K562 (cell line): Measurements from ENCODE around the gene TM7SF3. TPM values are rescaled to one million over a fixed set of nuclear protein-coding genes. Genes with fewer than 3 reads are reported as not detected.

Experiments used
- FOXK2 ChIP-seq, 2 experiments: fragments of 450-650 bp; IDR thresholded peaks in 1 of 2; conservative IDR thresholded peaks in 1 of 2; 2 replicates each; pipeline ENCODE4 v1.6.1; 2016; ENCODE audit warnings: low read depth in 2 of 2, mild to moderate bottlenecking in 1 of 2
- ZNF644 ChIP-seq: fragments of 200-800 bp; sonication (Bioruptor generic); IDR thresholded peaks from 2 replicates; pipeline ENCODE4 v1.6.1; 2016; ENCODE audit warnings: low read depth, missing genetic modification characterization, missing compliant biosample characterization
- ZNF77 ChIP-seq: fragments of 250-450 bp; sonication (Bioruptor Pico); IDR thresholded peaks from 2 replicates; pipeline ENCODE4 v1.5.0; 2020
- polyA plus RNA-seq, 8 experiments: library from polyadenylated mRNA; depleted of rRNA in 4 of 8; stranded (reverse) in 5 of 8; unstranded in 3 of 8; fragments of >200 nt; fragmentation: Nextera tagmentation in 2 of 8; fragmentation: Illumina TruSeq in 1 of 8; extraction: Ambion mirVana in 2 of 8; extraction: Trizol in 1 of 8; gene quantifications; 2 replicates each; pipeline versions ENCODE4 v1.2.1 to v1.2.3, GENCODE V29; 2011 to 2014; ENCODE audit warnings: inconsistent platforms in 1 of 8, missing spikeins in 1 of 8
- total RNA-seq, 7 experiments: library from RNA; depleted of rRNA in 6 of 7; stranded (reverse); fragments of >200 nt in 6 of 7; fragmentation: Illumina TruSeq in 2 of 7; extraction: Trizol in 2 of 7; gene quantifications; 2 replicates each; pipeline versions ENCODE4 v1.2.1 to v1.2.3, GENCODE V29; 2011 to 2021; ENCODE audit warnings: low replicate concordance in 1 of 7
- TF ChIP-seq, protein P1 (sequence below): fragments of 450-650 bp; formaldehyde crosslinking; IDR thresholded peaks from 2 replicates; pipeline ENCODE4 v1.4.0; 2020; ENCODE audit warnings: mild to moderate bottlenecking, moderate library complexity
- TF ChIP-seq, protein P2 (sequence below), 2 experiments: fragments of 450-650 bp; formaldehyde crosslinking in 1 of 2; IDR thresholded peaks; 2 replicates each; pipeline versions ENCODE4 v1.4.0 to v1.6.1; 2014 to 2020; ENCODE audit warnings: mild to moderate bottlenecking in 2 of 2, borderline replicate concordance in 1 of 2, low read depth in 1 of 2
- TF ChIP-seq, protein P3 (sequence below): sonication (generic); IDR thresholded peaks from 2 replicates; pipeline ENCODE4 v1.6.1; 2016
- TF ChIP-seq, protein P4 (sequence below): sonication (generic); formaldehyde crosslinking; IDR thresholded peaks from 2 replicates; pipeline ENCODE4 v1.8.1; 2023; ENCODE audit warnings: missing genetic modification reagents, mild to moderate bottlenecking, borderline replicate concordance
- TF ChIP-seq, protein P5 (sequence below): fragments of 450-650 bp; formaldehyde crosslinking; IDR thresholded peaks from 2 replicates; pipeline ENCODE4 v1.4.0; 2020; ENCODE audit warnings: mild to moderate bottlenecking, moderate library complexity

TM7SF3 gene
- total and polyA plus RNA-seq, 9 of the 15 experiments (the other 6 are each of a cell fraction or from before 2014, with no cell fraction given) = 9.3 to 90.4 (median 24.8) TPM

DNA sequence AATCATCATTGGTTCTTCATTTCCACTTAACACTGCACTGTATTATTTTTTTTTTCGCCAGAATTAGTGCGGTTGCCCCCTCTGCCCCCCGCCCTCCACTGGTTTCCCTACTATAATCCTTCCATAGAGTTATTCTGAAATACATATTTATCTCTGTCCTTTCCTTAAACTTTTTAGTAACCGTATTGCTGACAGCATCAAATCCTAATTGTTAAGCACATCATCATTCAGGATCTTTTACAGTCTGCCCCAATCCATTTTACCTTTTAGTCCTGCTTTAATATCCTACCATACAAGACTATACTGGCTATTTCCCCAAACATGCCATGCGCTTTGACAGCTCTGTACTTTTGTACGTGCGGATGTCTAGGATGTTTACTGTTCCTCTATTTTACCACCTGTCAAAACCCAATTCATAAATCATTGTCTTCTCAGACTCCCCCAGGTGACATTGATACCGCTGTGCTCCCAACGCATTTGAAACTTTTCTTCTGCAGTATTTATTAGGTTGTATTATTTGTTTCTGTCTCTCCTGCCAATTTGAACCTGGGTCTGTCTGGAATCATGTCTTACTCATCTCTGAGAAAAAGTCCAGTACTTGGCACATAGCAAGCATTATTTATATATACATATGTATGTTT lies 74.9 kb downstream of the TM7SF3 start (continued):
- TF ChIP-seq, protein P1, sequence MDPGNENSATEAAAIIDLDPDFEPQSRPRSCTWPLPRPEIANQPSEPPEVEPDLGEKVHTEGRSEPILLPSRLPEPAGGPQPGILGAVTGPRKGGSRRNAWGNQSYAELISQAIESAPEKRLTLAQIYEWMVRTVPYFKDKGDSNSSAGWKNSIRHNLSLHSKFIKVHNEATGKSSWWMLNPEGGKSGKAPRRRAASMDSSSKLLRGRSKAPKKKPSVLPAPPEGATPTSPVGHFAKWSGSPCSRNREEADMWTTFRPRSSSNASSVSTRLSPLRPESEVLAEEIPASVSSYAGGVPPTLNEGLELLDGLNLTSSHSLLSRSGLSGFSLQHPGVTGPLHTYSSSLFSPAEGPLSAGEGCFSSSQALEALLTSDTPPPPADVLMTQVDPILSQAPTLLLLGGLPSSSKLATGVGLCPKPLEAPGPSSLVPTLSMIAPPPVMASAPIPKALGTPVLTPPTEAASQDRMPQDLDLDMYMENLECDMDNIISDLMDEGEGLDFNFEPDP (CRISPR knock-in tag) = no peak
- TF ChIP-seq, protein P2, sequence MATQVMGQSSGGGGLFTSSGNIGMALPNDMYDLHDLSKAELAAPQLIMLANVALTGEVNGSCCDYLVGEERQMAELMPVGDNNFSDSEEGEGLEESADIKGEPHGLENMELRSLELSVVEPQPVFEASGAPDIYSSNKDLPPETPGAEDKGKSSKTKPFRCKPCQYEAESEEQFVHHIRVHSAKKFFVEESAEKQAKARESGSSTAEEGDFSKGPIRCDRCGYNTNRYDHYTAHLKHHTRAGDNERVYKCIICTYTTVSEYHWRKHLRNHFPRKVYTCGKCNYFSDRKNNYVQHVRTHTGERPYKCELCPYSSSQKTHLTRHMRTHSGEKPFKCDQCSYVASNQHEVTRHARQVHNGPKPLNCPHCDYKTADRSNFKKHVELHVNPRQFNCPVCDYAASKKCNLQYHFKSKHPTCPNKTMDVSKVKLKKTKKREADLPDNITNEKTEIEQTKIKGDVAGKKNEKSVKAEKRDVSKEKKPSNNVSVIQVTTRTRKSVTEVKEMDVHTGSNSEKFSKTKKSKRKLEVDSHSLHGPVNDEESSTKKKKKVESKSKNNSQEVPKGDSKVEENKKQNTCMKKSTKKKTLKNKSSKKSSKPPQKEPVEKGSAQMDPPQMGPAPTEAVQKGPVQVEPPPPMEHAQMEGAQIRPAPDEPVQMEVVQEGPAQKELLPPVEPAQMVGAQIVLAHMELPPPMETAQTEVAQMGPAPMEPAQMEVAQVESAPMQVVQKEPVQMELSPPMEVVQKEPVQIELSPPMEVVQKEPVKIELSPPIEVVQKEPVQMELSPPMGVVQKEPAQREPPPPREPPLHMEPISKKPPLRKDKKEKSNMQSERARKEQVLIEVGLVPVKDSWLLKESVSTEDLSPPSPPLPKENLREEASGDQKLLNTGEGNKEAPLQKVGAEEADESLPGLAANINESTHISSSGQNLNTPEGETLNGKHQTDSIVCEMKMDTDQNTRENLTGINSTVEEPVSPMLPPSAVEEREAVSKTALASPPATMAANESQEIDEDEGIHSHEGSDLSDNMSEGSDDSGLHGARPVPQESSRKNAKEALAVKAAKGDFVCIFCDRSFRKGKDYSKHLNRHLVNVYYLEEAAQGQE (IDR thresholded peaks at IDR 0.05; ENCODE audit: borderline replicate concordance) = no peak
- TF ChIP-seq, protein P2 (CRISPR knock-in tag; IDR thresholded peaks at IDR 0.05; ENCODE audit: low read depth) = no peak
- TF ChIP-seq, protein P3, sequence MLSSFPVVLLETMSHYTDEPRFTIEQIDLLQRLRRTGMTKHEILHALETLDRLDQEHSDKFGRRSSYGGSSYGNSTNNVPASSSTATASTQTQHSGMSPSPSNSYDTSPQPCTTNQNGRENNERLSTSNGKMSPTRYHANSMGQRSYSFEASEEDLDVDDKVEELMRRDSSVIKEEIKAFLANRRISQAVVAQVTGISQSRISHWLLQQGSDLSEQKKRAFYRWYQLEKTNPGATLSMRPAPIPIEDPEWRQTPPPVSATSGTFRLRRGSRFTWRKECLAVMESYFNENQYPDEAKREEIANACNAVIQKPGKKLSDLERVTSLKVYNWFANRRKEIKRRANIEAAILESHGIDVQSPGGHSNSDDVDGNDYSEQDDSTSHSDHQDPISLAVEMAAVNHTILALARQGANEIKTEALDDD = no peak
- TF ChIP-seq ZNF644 = no peak
- no peak for TF ChIP-seq ZNF77 (CRISPR knock-in tag)
- TF ChIP-seq, protein P4, sequence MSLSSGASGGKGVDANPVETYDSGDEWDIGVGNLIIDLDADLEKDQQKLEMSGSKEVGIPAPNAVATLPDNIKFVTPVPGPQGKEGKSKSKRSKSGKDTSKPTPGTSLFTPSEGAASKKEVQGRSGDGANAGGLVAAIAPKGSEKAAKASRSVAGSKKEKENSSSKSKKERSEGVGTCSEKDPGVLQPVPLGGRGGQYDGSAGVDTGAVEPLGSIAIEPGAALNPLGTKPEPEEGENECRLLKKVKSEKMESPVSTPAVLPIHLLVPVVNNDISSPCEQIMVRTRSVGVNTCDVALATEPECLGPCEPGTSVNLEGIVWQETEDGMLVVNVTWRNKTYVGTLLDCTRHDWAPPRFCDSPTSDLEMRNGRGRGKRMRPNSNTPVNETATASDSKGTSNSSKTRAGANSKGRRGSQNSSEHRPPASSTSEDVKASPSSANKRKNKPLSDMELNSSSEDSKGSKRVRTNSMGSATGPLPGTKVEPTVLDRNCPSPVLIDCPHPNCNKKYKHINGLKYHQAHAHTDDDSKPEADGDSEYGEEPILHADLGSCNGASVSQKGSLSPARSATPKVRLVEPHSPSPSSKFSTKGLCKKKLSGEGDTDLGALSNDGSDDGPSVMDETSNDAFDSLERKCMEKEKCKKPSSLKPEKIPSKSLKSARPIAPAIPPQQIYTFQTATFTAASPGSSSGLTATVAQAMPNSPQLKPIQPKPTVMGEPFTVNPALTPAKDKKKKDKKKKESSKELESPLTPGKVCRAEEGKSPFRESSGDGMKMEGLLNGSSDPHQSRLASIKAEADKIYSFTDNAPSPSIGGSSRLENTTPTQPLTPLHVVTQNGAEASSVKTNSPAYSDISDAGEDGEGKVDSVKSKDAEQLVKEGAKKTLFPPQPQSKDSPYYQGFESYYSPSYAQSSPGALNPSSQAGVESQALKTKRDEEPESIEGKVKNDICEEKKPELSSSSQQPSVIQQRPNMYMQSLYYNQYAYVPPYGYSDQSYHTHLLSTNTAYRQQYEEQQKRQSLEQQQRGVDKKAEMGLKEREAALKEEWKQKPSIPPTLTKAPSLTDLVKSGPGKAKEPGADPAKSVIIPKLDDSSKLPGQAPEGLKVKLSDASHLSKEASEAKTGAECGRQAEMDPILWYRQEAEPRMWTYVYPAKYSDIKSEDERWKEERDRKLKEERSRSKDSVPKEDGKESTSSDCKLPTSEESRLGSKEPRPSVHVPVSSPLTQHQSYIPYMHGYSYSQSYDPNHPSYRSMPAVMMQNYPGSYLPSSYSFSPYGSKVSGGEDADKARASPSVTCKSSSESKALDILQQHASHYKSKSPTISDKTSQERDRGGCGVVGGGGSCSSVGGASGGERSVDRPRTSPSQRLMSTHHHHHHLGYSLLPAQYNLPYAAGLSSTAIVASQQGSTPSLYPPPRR = no peak
- TF ChIP-seq, protein P5, sequence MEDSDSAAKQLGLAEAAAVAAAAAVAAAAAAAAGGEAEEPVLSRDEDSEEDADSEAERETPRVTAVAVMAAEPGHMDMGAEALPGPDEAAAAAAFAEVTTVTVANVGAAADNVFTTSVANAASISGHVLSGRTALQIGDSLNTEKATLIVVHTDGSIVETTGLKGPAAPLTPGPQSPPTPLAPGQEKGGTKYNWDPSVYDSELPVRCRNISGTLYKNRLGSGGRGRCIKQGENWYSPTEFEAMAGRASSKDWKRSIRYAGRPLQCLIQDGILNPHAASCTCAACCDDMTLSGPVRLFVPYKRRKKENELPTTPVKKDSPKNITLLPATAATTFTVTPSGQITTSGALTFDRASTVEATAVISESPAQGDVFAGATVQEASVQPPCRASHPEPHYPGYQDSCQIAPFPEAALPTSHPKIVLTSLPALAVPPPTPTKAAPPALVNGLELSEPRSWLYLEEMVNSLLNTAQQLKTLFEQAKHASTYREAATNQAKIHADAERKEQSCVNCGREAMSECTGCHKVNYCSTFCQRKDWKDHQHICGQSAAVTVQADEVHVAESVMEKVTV (CRISPR knock-in tag) = no peak
- TF ChIP-seq FOXK2 (conservative IDR thresholded peaks at IDR 0.05 in 1 of 2, IDR thresholded peaks at IDR 0.05 in 1 of 2; ENCODE audit: low read depth in 2 of 2) = peak in 1 of 2 experiments; percentile 78; a peak in 2 of 4 replicates
